H1 (cell line): Measurements from ENCODE around the gene MEGF11. TPM values are rescaled to one million over a fixed set of nuclear protein-coding genes. Genes with fewer than 3 reads are reported as not detected.

ENCODE experiments used
- CTCF ChIA-PET: fragments of 300-600 bp; sonication (Branson Sonifier 250); formaldehyde crosslinking; loops from one replicate; lab custom pipeline; 2021; ENCODE audit not compliant: partially characterized antibody; lab: Charles Lee
- POLR2A ChIA-PET: fragments of 300-600 bp; sonication (Branson Sonifier 250); formaldehyde crosslinking; loops from one replicate; lab custom pipeline; 2021; ENCODE audit warnings: inconsistent platforms; ENCODE audit not compliant: partially characterized antibody; lab: Charles Lee
- DNase-seq, 2 experiments: peaks; one replicate each; pipeline versions ENCODE4 v3.0.0 to v3.0.0-alpha.2; 2010 to 2022; ENCODE audit warnings: low spot score in 2 of 2, low read depth in 1 of 2, mixed read lengths in 1 of 2
- FAIRE-seq: peaks from 2 replicates; lab custom pipeline; 2011; peaks lifted over from hg19 to GRCh38; lab: Jason Lieb, UNC
- H2AFZ ChIP-seq: 2 replicates; pipeline ENCODE4 v1.8.1; 2012; ENCODE audit warnings: low read length, inconsistent platforms
- H2AK5ac ChIP-seq: 2 replicates; pipeline ENCODE4 v1.6.1; 2013; ENCODE audit warnings: low read depth, low read length
- H2BK120ac ChIP-seq: replicated peaks from 2 replicates; pipeline ENCODE3; 2013; ENCODE audit warnings: low read depth, low read length, inconsistent platforms
- H2BK12ac ChIP-seq: 2 replicates; pipeline ENCODE4 v1.6.1; 2013; ENCODE audit warnings: low read depth, low read length
- H2BK15ac ChIP-seq: 2 replicates; pipeline ENCODE4 v1.6.1; 2013; ENCODE audit warnings: low read length
- H2BK20ac ChIP-seq: 2 replicates; pipeline ENCODE4 v1.6.1; 2013; ENCODE audit warnings: low read length
- H2BK5ac ChIP-seq: 2 replicates; pipeline ENCODE4 v1.6.1; 2013; ENCODE audit warnings: low read depth, low read length
- H3K14ac ChIP-seq: 2 replicates; pipeline ENCODE4 v1.6.1; 2013; ENCODE audit warnings: inconsistent platforms; ENCODE audit not compliant: insufficient read length
- H3K18ac ChIP-seq: 2 replicates; pipeline ENCODE4 v1.6.1; 2013; ENCODE audit warnings: low read length; ENCODE audit errors: extremely low read depth
- H3K23ac ChIP-seq: 2 replicates; pipeline ENCODE4 v1.6.1; 2013; ENCODE audit warnings: inconsistent platforms; ENCODE audit not compliant: insufficient read length
- H3K23me2 ChIP-seq: 2 replicates; pipeline ENCODE4 v1.6.1; 2013; ENCODE audit warnings: low read depth, low read length
- H3K27ac ChIP-seq: 2 replicates; pipeline ENCODE4 v1.6.1; 2011; ENCODE audit warnings: low read depth, low read length, inconsistent platforms
- H3K27me3 ChIP-seq, 4 experiments: replicated peaks in 1 of 4; 1 replicate in 1 of 4; 2 replicates in 3 of 4; pipeline versions ENCODE4 v1.6.1 to v1.8.1; 2011 to 2013; ENCODE audit warnings: low read length in 3 of 4, mild to moderate bottlenecking in 3 of 4, inconsistent platforms in 2 of 4, mixed read lengths in 2 of 4, moderate library complexity in 1 of 4; ENCODE audit not compliant: control insufficient read depth in 3 of 4, insufficient read depth in 3 of 4; ENCODE audit errors: extremely low read depth in 1 of 4
- H3K36me3 ChIP-seq, 4 experiments: 2 replicates each; pipeline versions ENCODE4 v1.6.1 to v1.8.1; 2011 to 2013; ENCODE audit warnings: mild to moderate bottlenecking in 4 of 4, low read length in 3 of 4, moderate library complexity in 2 of 4, control low read depth in 1 of 4, inconsistent platforms in 1 of 4; ENCODE audit not compliant: insufficient read depth in 4 of 4, control insufficient read depth in 2 of 4
- H3K4ac ChIP-seq: replicated peaks from 2 replicates; pipeline ENCODE3; 2013; ENCODE audit warnings: low read length, low read depth, mixed read lengths, inconsistent platforms; ENCODE audit not compliant: insufficient read length
- H3K4me1 ChIP-seq, 4 experiments: replicated peaks in 1 of 4; 1 replicate in 1 of 4; 2 replicates in 3 of 4; pipeline versions ENCODE4 v1.6.1 to v1.8.1; 2011 to 2013; ENCODE audit warnings: low read length in 3 of 4, inconsistent platforms in 2 of 4, mixed read lengths in 1 of 4; ENCODE audit not compliant: insufficient read depth in 4 of 4, control insufficient read depth in 3 of 4
- H3K4me2 ChIP-seq, 2 experiments: 2 replicates each; pipeline versions ENCODE4 v1.6.1 to v1.8.1; 2011 to 2013; ENCODE audit warnings: low read depth in 2 of 2, low read length in 2 of 2, control low read depth in 1 of 2, inconsistent platforms in 1 of 2, mild to moderate bottlenecking in 1 of 2; ENCODE audit not compliant: insufficient read depth in 1 of 2
- H3K4me3 ChIP-seq, 4 experiments: fragments of 200-600, 300-600 bp in 1 of 4; sonication (generic), shearing (Covaris generic), sonication (Bioruptor Twin) in 1 of 4; 2 replicates each; pipeline versions ENCODE4 v1.5.1 to v1.8.1; 2011 to 2016; ENCODE audit warnings: low read length in 4 of 4, low read depth in 3 of 4, control low read depth in 2 of 4, inconsistent platforms in 2 of 4, mild to moderate bottlenecking in 2 of 4, mixed read lengths in 1 of 4, moderate library complexity in 1 of 4; ENCODE audit not compliant: insufficient read depth in 2 of 4; ENCODE audit errors: extremely low read depth in 1 of 4
- H3K56ac ChIP-seq: replicated peaks from 2 replicates; pipeline ENCODE3; 2013; ENCODE audit warnings: low read depth, mild to moderate bottlenecking, mixed read lengths, low read length, inconsistent platforms; ENCODE audit not compliant: insufficient read length
- H3K79me1 ChIP-seq: 2 replicates; pipeline ENCODE4 v1.6.1; 2013; ENCODE audit warnings: low read depth, low read length, control low read depth
- H3K79me2 ChIP-seq, 2 experiments: 2 replicates each; pipeline versions ENCODE4 v1.6.1 to v1.8.1; 2012 to 2013; ENCODE audit warnings: low read length in 2 of 2, mild to moderate bottlenecking in 2 of 2, inconsistent platforms in 1 of 2; ENCODE audit not compliant: insufficient read depth in 2 of 2, control insufficient read depth in 1 of 2
- H3K9ac ChIP-seq, 4 experiments: replicated peaks in 1 of 4; 1 replicate in 1 of 4; 2 replicates in 3 of 4; pipeline versions ENCODE4 v1.6.1 to v1.8.1; 2011 to 2013; ENCODE audit warnings: low read depth in 3 of 4, low read length in 3 of 4, control low read depth in 2 of 4, mild to moderate bottlenecking in 2 of 4, moderate library complexity in 2 of 4, inconsistent platforms in 1 of 4; ENCODE audit errors: extremely low read depth in 1 of 4
- H3K9me3 ChIP-seq, 2 experiments: 2 replicates each; pipeline versions ENCODE4 v1.6.1 to v1.8.1; 2012 to 2013; ENCODE audit warnings: mild to moderate bottlenecking in 2 of 2, moderate library complexity in 2 of 2, control low read depth in 1 of 2, inconsistent platforms in 1 of 2, low read depth in 1 of 2, low read length in 1 of 2, mixed read lengths in 1 of 2; ENCODE audit not compliant: insufficient read depth in 2 of 2
- H4K20me1 ChIP-seq, 2 experiments: replicated peaks in 1 of 2; 2 replicates each; pipeline versions ENCODE3 to v1.8.1; 2011 to 2013; ENCODE audit warnings: inconsistent platforms in 2 of 2, low read length in 2 of 2, mild to moderate bottlenecking in 1 of 2; ENCODE audit not compliant: insufficient read depth in 2 of 2, control insufficient read depth in 1 of 2
- H4K5ac ChIP-seq: 2 replicates; pipeline ENCODE4 v1.6.1; 2013; ENCODE audit warnings: low read length, low read depth, mixed read lengths, inconsistent platforms; ENCODE audit not compliant: insufficient read length
- H4K8ac ChIP-seq: 2 replicates; pipeline ENCODE4 v1.8.0; 2013; ENCODE audit warnings: mild to moderate bottlenecking, moderate library complexity, low read length, inconsistent platforms; ENCODE audit not compliant: insufficient read depth; ENCODE audit errors: extremely low read depth
- H4K91ac ChIP-seq: replicated peaks from 2 replicates; pipeline ENCODE3; 2013; ENCODE audit warnings: low read length, mixed read lengths, inconsistent platforms; ENCODE audit not compliant: insufficient read length
- CHD1 ChIP-seq: IDR thresholded peaks from 2 replicates; pipeline ENCODE4 v1.6.1; 2012; ENCODE audit warnings: low read depth, low read length, improper control_type of control experiment
- EGR1 ChIP-seq: IDR thresholded peaks from 2 replicates; pipeline ENCODE4 v1.6.1; 2011; ENCODE audit warnings: low read depth, low read length, borderline replicate concordance
- GABPA ChIP-seq: IDR thresholded peaks from 2 replicates; pipeline ENCODE4 v1.6.1; 2011; ENCODE audit warnings: mild to moderate bottlenecking, low read length, moderate library complexity, borderline replicate concordance; ENCODE audit not compliant: insufficient read depth
- NRF1 ChIP-seq: IDR thresholded peaks from 2 replicates; pipeline ENCODE4 v1.6.1; 2011; ENCODE audit warnings: mild to moderate bottlenecking, low read depth, low read length, improper control_type of control experiment
- WGBS, 2 experiments: shearing (Covaris generic) in 1 of 2; methylation state at CpG; one replicate each; pipeline versions ENCODE4 v1.1.6 to v1.1.7; 2013 to 2015; ENCODE audit warnings: low lambda C conversion rate in 2 of 2, mixed read lengths in 2 of 2, inconsistent platforms in 1 of 2, low coverage in 1 of 2, missing lambda C conversion rate in 1 of 2; ENCODE audit not compliant: insufficient replicate concordance in 2 of 2, insufficient coverage in 1 of 2, insufficient read length in 1 of 2; ENCODE audit errors: extremely low coverage in 1 of 2, missing lambda C conversion rate in 1 of 2; 5-methylcytosine and 5-hydroxymethylcytosine counted together
- polyA plus RNA-seq, 7 experiments: library from polyadenylated mRNA; depleted of rRNA in 3 of 7; stranded (reverse) in 5 of 7; unstranded in 2 of 7; fragments of >200 nt in 5 of 7; fragments of 200-250 nt in 2 of 7; gene quantifications; 1 replicate in 5 of 7; 2 replicates in 1 of 7; 4 replicates in 1 of 7; pipeline versions ENCODE4 v1.2.1 to v1.2.3, GENCODE V29; 2011 to 2013; ENCODE audit warnings: missing spikeins in 2 of 7, mixed read lengths in 2 of 7
- total RNA-seq: library from RNA; stranded (reverse); fragmentation: NEBNext Ultra II Directional; extraction: Animal tissue kit (Norgen Biotek cat#: 25700); gene quantifications from 2 replicates; pipeline ENCODE4 v1.2.1, GENCODE V29; 2021

MEGF11 gene
- total and polyA plus RNA-seq, 2 of the 8 experiments (the other 6 are each of a cell fraction or from before 2014, with no cell fraction given) = 4.4 to 4.8 TPM

DNA sequence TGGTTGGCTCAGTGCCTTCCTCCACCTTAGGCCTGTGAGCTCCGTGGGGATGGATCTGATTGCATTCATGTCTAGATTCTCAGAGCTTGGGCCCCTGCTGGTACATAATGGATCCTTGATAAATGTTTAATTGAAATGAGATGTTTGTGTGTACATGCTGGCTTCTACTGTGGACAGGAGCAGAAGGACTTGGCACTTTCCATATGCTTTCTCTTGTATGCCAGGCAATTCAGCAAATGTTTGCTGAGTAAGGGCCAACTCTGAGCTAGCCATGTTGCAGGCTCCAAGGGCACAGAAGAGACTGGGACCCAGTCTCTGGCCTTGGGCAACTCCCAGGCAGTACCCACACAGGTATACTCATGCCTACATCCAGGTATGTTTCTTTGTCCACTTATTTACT, 317.3 kb downstream of the MEGF11 start:
- Histone ChIP-seq H4K91ac (no peak overlapping the region), H2BK15ac (no peak overlapping the region), H3K36me3 (no peaks in the 10 kb centered on the region), H4K8ac (no peak overlapping the region), H3K56ac (no peak overlapping the region), H2BK5ac (no peak overlapping the region), H2BK120ac (no peak overlapping the region), H3K27ac (no peak overlapping the region), H3K4me1 (no peaks in the 10 kb centered on the region; a peak in 1 of 7 replicates), H3K79me1 (no peaks in the 10 kb centered on the region), H2AK5ac (no peak overlapping the region), H3K23me2 (no peaks in the 10 kb centered on the region), H3K27me3 (no peaks in the 10 kb centered on the region), H3K14ac (no peak overlapping the region), H2BK20ac (no peak overlapping the region), H2AFZ (no peak overlapping the region), H3K79me2 (no peaks in the 10 kb centered on the region), H3K9ac (no peak overlapping the region), H3K9me3 (no peaks in the 10 kb centered on the region), H4K20me1 (no peaks in the 10 kb centered on the region), H3K4ac (no peak overlapping the region), H3K23ac (no peak overlapping the region), H3K18ac (no peak overlapping the region), H2BK12ac (no peak overlapping the region), H3K4me3 (no peak overlapping the region), H3K4me2 (no peak overlapping the region), H4K5ac (no peak overlapping the region)
- ChIA-PET POLR2A (no interaction called here), CTCF (interaction anchor here (0.6 to 2.7 kb wide), 6 partner anchors 10 to 725 kb away, joined by 3 to 8 read pairs (median 3); partner anchors contain the start of gene CILP)
- FAIRE-seq (no peak), DNase-seq (no peak)
- WGBS, 2 experiments = 83% methylated on average over 1 of the region's 1 CpG; no CpG with 5 or more reads in 1 of the 2 experiments
- TF ChIP-seq NRF1 = no peak
- TF ChIP-seq GABPA = no peak
- no peak for TF ChIP-seq CHD1
- no peak for TF ChIP-seq EGR1
